Suppressor macrophage treated with lipopolysaccharide for 1 hour (primary cell): ENCODE data around the gene UBALD2.
"Not testable (repeated sequence)": the region's sequence is repeated elsewhere in the genome, so short reads cannot be mapped to it uniquely, and the experiment has no call there.

Experiments
- DNase-seq, 3 donors: peaks; one replicate each; pipeline ENCODE4 v3.0.0-alpha.2; 2020 to 2022

Gene UBALD2

GRCh38 chr17:76264755-76265623 lies at the start of gene UBALD2:
UBALD2 (plus strand) TSS chr17:76265348; CDS start chr17:76265506, 158 bp downstream.
- peak; percentile 99 to 100 (median 100) for DNase-seq

DNA sequence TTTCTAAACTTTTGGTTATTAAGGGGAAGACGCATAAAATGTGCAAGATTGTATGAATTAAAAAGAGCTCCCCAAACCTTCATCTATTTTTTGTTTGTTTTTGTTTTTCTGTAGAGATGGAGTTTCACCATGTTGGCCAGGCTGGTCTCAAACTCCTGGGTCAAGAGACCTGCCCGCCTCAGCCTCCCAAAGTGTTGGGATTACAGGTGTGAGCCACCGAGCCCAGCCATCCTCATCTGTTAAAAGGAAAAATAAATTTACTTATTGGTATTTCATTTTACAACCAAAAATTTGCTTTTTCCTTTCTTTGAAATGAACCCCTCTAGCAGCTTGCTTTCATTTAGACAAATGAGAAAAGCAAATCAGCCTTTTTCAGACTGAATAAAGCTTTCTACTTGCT lies 48.1 kb upstream of the UBALD2 start:
- DNase-seq = no peak

DNA sequence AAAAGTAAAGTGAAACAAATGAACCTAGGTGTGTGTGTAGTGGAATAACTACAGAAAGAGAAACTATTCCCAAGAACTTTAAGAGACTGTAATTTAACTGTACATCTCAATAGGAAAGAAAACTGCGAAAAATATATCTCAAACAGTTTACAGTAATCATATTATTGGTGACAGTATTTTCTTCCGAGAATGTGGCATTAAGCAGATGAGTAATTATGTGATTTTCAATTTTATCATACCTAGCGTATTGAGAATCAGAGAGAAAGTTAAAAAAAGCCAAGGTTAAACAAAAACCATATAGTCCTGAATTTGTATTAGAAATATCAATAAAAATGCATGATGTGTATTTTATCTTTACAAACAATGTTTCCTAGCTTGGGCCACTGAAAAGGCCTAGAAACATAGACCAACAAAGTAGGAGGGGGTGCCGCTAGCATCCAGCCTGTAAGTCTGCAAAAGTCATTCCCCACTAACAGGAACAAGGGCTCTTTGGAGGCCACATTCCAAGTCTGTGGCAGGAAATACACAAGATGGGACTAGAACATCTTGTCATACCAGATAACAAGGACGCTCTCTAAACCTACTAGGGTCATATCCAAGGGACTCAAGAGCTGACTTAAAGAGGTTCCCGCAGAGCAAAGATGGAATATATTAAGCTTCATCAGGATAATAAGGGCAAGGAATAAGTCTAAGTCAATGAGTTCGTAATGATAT lies 45.3 kb upstream of the UBALD2 start:
- no peak for DNase-seq

- DNase-seq = no peak
Measured at GRCh38 chr17:76223802-76224201, 41.3 kb upstream of the UBALD2 start.

- not testable (repeated sequence) for DNase-seq
Measured at GRCh38 chr17:76225373-76226086, 39.6 kb upstream of the UBALD2 start.

DNA sequence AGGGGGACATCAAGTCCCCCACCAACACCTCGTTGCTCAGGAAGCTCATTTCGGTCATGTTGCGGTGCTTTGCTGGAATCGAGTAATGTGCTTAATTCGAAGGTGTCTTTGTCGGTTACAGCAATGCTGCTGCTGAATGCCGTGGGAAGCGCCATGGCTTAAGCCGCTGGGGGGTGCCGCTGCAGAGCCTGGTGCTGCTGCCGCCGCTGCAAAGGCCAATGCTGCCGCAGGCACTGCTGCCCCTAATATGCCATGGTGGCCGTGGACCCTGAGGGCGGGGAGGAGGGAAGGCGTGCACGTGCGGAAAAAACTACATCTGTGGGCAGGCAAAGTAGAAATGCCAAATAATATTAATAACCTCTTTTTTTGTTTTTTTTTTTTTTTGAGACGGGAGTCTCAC lies 38.4 kb upstream of the UBALD2 start:
- not testable (repeated sequence) for DNase-seq

- DNase-seq = no peak
Measured at GRCh38 chr17:76232342-76232741, 32.8 kb upstream of the UBALD2 start.

GRCh38 chr17:76233588-76234353 lies 31.4 kb upstream of the UBALD2 start:
- no peak for DNase-seq

DNA sequence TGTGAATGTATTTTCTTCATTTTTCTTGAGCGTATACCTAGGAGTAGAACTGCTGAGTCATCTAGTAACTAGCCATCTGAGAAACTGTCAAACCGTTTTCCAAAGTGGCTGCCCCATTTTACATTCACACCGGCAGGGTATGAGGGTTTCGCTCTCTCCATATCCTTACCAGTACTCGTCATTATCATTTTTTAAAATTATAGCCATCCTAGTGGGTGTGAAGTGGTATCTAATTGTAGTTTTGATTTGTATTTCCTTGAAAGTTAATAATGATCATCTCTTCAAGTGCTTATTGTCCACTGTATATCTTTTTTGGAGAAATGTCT lies 30.8 kb upstream of the UBALD2 start:
- DNase-seq = no peak

DNA sequence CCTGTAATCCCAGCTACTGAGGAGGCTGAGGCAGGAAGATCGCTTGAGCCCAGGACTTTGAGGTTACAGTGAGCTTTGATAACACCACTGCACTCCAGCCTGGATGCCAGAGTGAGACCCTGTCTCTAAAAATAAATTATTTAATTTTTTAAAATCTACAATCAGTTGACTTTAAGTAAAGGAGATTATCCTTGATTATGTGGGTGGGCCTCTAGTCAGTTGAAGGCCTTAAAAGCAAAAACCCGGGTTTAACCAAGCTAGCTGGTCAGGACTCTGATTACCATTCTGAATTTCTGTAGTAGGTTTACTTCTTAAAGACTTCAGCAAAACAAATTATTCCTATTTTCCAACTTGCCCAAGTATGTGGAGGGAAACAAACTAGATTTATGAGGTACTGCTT lies 29.3 kb upstream of the UBALD2 start:
- no peak for DNase-seq

GRCh38 chr17:76236603-76237002 lies 28.5 kb upstream of the UBALD2 start:
- DNase-seq = no peak

DNA sequence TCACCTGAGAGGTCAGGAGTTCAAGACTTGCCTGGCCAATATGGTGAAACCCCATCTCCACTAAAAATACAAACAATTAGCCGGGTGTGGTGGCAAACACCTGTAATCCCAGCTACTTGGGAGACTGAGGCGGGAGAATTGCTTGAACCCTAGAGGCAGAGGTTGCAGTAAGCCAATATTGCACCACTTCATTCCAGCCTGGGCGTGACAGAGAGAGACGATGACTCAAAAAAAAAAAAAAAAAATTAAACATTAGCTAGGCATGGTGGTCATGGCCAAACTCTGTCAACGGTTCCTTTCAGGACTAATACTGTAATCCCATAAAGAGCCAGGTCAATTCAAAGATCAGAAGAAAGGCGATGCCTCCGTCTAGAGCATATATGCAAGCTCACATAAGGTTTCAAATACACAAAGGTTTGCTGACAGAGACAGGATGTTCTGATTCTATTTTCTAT lies 27.3 kb upstream of the UBALD2 start:
- no peak for DNase-seq

DNA sequence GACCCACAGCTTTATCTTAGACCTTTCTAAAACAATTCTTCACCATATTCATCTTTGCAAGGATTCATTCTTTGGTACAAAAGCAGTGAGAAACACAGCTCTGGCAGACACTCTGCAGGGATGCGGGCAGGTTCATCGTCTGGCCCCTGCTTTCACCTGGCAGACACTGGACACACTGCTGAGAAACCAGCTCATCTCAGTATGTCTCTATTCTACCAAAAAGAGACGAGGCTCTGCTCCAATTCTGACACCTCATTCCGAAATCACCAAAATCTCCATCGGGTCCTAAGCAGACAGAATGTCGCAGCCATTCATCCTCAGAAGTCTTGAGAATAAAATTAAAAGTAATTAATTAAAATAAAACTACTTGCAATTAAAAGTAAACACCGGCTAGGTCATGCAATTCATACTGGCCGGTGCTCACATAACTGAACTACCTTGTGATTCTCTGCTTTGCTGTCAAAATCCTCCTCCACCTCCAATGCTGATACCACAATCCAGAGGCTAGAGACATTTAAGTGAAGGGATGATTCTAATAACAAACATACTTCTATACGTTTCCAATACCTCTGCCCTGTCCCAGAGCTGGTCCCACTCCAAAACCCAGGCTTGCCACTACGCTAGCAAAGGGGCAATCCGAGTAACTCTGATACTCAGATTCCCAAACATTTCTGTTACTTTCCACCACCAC lies 26.2 kb upstream of the UBALD2 start:
- DNase-seq = no peak

- DNase-seq = no peak
Measured at GRCh38 chr17:76239538-76240274, 25.4 kb upstream of the UBALD2 start.

GRCh38 chr17:76240461-76241203 lies 24.5 kb upstream of the UBALD2 start, which contains the start of gene RNF157:
RNF157 (minus strand) TSS chr17:76240493; CDS start chr17:76240240, 253 bp downstream.
- peak; percentile 58 to 84 (median 75) for DNase-seq

DNA sequence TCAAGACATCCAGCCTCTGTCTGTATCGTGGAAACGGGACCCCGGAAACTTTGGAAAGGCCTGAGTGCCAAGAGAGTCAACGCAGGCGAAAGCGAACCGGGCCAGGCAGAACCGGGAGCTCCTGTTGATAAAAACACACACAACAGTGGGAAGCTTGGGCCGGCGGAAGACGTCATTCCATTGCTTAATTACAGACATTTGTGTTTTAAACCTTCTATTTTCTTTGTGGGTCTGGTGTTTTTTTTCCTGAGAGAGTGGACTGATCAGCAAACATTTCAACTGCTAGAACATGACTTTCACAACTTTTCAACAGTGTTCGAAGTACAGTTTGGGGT lies 24.0 kb upstream of the UBALD2 start:
- no peak for DNase-seq

DNA sequence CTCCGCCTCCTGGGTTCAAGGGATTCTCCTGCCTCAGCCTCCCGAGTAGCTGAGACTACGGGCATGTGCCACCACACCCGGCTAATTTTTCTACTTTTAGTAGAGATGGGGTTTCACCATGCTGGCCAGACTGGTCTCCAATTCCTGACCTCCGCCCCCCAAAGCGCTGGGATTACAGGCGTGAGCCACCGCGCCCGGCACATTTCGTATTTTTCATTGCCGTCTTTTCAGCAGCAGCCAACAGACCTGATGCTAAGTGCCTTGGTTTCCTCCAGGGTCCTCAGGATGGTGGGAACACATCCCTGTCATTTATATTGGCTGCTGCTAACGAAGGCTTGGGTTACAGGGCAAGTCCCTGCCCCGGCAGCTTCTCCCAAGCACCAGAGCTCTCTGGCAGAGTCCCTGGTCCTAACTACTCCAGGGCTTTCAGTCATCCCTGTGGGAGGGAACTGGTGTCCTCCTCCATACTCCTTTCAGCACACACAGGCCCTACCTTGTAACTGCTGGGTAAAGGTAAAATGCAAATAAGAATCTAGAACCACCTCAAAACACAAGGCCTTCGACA lies 23.4 kb upstream of the UBALD2 start:
- no peak for DNase-seq

DNA sequence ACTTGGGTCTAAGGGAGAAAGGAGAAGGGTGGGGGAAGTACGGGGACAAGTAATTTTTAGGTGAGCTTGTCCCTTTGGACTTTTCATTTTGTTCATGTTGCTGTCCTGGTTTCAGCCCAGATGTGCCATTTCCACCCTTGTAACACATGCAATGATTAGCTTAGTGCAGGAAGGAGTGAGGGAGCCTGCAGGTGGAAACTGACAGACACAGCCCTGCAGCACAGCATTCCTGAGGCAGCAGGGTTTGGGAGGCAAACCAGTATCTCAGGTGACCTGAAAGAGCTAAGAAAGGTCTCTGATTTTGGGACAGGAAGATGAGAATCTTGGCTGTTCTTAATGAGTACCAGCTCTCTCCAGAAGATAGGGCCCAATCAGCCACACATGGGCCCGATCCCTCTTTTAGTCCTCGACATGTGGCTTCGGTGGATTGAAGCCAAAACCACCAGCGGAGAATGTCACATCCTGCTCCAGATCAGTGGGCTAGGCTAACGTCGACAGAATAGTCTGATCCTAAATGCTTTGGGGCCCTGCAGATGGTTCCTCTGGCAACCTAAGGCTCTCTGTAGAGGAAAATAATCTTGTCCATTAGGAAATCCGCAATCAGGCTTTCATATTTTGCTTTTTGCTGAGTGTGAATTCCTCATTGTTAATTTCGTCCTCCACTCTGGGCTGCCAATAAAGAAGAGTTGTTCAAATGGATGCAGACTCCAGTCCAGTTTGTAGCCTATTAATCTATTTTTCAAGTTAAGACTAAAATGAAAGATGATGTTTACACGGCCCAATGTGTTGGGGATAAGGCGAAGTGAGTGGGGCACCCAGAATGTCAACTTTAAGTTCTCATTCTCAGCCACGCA lies 21.1 kb upstream of the UBALD2 start:
- DNase-seq = no peak

DNA sequence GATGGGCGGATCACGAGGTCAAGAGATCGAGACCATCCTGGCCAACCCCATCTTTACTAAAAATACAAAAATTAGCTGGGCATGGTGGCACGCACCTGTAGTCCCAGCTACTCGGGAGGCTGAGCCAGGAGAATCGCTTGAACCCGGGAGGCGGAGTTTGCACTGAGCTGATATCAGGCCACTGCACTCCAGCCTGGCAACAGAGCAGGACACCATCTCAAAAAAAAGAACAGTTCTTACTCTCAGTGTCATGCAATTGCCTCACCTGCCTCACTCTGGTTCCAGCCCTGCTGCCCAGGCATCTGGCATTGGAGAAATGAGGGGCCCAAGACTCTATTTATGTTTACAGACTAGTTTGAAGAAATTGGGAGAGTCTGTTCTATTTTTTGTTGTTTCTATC lies 20.4 kb upstream of the UBALD2 start:
- not testable (repeated sequence) for DNase-seq
